Stimulated activated CD4-positive, alpha-beta T cell treated with anti-CD3 and anti-CD28 coated beads, Interleukin-4, amount 100 ng/mL, for 4 hours (primary cell): Measurements from ENCODE around the gene PTCHD1.

Experiments used
- DNase-seq, 2 experiments: peaks; one replicate each; pipeline ENCODE4 v3.0.0-alpha.2; 2020

The PTCHD1 gene

DNA sequence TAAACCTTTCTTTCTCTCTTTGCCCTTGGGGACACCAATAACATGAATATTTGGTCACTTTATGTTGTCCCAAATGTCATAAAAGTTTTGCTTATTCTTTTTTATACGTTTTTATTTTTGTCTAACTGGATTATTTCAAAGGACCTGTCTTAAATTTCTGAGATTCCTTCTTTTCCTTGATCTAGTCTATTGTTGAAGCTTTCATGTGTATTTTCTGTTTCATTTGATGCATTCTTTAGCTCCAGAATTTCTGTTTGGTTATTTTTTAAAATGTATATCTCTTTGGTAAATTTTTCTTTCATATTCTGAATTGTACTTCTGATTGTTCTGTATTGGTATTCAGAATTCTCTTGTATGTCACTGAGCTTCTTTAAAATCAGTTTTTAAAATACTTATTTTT lies 88.3 kb downstream of the PTCHD1 start:
- DNase-seq, result no peak

DNA sequence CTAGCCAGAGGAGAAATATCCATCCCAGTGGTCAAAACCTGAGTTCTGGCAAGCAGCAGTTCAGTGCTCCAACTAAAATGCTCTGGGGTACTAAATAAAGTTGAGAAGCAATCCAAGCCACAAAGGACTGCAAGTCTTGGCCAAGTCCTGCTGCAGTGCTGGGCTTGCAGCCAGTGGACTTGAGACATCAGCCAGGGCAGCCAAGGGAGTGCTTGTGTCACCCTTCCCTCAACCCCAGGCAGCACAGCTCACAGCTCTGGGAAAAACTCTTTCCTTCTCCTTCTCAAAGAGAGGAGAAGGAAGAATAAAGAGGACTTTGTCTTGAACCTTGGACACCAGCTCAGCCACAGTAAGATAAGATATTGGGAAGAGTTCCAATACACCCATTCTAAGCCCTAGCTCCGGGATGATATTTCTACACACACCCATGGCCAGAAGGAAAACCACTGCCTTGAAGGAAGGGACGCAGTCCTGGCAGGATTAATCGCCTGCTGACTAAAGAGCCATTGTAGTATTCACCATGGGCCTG lies 99.8 kb downstream of the PTCHD1 start:
- DNase-seq, result no peak

DNA sequence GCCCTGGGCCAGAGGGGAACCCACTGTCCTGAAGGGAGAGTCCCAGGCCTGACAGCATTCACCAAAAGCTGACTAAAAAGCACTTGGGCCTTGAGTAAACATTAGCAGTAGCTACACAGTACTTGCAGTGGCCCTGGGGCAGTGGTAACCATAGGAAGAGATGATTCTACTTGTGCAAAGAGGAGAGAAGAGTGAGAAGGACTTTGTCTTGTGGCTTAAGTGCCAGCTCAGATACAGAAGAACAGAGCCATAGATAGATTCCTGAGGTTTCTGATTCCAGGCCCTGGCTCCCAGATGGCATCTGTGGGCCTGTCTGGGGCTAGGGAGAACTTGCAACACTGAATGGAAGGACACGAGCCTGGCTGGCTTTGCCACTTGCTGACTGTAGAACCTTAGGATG lies 100.5 kb downstream of the PTCHD1 start:
- no peak for DNase-seq

DNA sequence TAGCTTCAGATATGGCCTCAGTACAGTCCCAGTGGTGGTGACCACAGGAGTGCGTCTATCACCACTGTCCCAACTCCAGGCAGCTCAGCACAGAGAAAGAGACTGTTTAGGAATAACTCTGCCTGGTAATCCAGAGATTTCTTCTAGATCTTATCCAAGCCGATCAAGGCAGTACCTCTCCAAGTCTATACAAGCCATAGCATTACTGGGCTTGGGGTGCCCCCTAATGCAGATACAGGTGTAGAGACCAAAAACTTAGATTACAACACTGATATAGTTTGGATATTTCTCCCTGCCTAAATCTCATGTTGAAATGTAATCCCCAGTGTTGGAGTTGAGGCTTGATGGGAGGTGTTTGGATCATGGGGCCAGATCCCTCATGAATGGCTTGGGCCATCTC lies 100.9 kb downstream of the PTCHD1 start:
- no peak for DNase-seq

DNA sequence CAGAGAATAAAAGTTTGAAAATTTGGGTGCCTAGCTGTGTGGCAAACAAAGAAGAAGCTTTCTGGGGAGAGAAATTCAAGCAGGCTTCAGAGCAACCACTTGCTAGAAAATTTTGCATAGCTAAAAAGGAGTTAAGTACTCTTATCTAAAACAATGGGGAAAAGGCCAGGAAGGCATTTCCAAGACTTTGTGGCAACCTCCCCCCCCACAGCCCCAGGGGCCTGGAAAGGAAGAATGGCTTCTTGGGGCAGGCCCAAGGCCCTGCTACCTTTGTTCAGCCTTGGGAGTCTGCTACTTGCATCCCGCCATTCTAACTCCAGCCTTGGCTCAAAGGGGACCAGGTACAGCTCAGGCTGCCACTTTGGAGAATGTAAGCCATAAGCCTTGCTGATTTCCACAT lies 102.2 kb downstream of the PTCHD1 start:
- DNase-seq, result no peak

DNA sequence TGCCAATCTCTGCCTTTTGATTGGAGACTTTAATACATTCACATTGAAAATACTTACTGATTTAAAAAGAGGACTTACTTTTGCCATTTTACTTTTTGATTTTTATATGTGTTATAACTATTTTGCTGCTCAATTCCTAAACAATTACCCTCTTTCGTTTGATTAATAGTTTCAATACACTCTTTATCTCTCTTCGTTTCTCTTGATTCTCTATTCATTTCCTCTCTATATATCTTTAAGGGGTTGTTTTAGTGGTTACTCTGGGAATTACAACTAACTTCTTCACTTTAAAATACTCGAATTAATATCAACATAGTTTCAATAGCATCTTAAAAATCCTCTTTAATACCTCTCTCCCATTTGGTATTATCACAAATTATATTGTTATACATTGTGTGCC lies 116.6 kb downstream of the PTCHD1 start:
- no peak for DNase-seq
